ENCODE results near the gene CPAMD8.

CPAMD8 gene

DNA sequence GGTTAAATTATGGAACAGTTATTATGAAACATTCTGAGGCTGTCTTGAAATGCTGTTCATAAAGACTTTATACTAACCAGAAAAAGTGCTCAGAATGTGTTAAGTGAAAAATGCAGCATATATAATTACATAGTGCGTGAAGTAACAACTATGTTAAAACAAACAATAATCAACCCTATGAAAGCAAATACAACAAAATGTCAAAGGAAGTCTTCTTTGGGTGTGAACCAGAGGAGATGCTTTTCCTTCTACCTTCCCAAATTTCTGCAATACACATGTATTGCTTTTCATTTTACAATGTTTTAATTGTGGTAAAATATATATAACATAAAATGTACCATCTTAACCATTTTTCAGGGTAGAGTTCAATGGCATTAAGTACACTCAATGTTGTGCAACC is 92.1 kb downstream of the CPAMD8 start:
- TF ChIP-seq, protein P1, sequence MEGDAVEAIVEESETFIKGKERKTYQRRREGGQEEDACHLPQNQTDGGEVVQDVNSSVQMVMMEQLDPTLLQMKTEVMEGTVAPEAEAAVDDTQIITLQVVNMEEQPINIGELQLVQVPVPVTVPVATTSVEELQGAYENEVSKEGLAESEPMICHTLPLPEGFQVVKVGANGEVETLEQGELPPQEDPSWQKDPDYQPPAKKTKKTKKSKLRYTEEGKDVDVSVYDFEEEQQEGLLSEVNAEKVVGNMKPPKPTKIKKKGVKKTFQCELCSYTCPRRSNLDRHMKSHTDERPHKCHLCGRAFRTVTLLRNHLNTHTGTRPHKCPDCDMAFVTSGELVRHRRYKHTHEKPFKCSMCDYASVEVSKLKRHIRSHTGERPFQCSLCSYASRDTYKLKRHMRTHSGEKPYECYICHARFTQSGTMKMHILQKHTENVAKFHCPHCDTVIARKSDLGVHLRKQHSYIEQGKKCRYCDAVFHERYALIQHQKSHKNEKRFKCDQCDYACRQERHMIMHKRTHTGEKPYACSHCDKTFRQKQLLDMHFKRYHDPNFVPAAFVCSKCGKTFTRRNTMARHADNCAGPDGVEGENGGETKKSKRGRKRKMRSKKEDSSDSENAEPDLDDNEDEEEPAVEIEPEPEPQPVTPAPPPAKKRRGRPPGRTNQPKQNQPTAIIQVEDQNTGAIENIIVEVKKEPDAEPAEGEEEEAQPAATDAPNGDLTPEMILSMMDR (IDR thresholded peaks at IDR 0.05; ENCODE audit: low read depth, low read length), result no peak
- DNase-seq (ENCODE audit: extremely low read depth, low read depth), result no peak

DNA sequence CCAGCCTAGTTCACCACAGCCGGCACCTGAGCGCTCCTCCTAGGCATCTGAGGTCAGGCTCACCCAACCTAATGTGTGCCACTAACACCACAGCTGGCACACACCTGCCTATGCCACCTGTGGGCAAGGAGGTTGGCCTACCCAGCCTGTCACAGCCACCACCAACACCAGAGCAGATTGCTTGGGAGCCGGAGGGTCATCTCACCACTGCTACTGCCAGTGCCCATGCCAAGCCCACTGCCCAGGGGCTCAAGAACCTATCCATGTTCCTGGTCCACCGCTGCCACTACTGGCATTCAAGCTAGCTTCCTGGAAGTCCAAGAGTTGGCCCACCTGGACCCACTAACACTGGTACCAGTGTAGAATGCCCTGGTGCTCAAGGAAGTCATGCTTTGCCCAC is 95.3 kb downstream of the CPAMD8 start:
- TF ChIP-seq, protein P1 (IDR thresholded peaks at IDR 0.05; ENCODE audit: low read depth, low read length), result no peak

DNA sequence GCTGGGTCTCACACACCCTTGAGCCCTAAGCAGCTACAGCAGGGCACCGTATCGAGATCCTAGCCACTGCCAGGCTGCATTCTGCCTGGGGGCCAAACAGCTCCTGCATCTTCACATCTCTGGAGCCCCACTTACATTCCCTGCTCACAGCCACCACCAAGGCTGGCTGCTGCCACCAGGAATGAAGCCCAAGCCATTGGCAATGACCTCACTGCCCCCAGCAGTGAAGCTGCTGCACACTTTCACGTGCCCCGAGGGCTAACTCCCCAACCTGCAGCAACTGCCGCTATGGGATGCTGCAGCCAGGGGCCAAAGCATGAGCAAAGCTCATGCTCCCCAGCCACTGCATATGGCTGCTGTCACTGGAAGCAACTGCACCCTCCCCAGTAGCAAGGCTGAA is 95.9 kb downstream of the CPAMD8 start:
- TF ChIP-seq, protein P1 (IDR thresholded peaks at IDR 0.05; ENCODE audit: low read depth, low read length), result no peak

More for the DNA sequence above, 95.3 kb downstream of the CPAMD8 start:
- no peak for DNase-seq (ENCODE audit: extremely low read depth, low read depth)

DNA sequence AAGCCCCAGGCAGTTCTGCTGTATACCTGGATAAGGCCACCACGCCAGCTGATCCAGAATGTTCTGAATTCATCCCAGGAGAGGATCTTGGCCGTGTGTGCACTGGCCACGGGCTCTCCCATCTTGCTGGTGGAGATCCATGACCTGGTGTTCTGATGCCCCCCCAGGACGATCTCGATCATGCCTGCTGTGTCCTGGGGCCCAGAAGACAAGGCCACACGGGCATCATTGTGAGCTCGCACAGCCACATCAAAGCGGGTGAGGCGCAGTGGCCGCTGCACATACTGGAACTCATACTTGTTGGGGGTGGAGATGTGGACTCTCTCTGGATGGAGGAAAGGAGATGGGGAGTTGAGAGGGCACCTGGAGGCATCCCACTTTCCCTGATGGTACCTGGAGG is 97.7 kb downstream of the CPAMD8 start:
- DNase-seq (ENCODE audit: extremely low read depth, low read depth), result no peak
- TF ChIP-seq, protein P1 (IDR thresholded peaks at IDR 0.05; ENCODE audit: low read depth, low read length), result no peak

More for the DNA sequence above, 95.9 kb downstream of the CPAMD8 start:
- no peak for DNase-seq (ENCODE audit: extremely low read depth, low read depth)

DNA sequence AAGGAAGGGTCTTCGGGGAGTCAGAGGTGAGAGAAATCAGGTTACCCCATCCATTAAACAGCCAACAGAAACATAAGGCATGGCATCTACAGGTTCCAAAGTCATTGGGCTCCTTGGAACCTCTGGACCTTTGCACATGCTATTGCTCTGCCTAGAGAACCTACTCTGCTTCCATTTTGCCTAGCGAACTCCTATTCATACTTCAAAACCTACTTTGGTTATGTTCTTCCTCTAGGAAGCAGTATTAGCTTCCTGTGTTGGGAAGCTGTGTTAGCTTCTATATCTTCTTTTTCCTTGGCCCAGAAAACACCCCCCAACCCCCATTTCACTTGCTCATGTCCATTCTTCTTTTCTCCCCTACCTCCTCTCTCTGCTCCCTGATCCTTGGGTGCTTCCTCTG is 98.3 kb downstream of the CPAMD8 start:
- no peak for DNase-seq (ENCODE audit: extremely low read depth, low read depth)
- TF ChIP-seq, protein P1 (IDR thresholded peaks at IDR 0.05; ENCODE audit: low read depth, low read length), result no peak

DNA sequence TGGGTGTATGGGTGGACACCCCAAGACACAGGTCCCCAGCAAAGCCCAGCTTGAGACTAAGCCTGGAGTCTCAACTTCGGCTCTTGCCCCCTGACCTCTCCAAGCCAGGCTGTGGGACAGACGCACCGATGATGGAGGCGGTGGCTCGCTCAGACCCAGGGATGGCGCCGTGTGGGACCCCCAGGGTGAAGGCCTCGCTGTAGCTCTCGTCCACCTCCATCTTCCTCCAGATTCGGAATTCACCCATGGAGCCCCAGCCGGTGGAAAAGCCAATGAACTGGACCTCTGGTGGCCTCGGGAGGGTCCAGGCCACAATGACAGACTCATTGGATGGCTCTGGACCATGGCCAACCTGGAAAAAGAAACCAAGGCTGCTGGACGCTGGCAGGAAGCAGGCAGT is 98.7 kb downstream of the CPAMD8 start:
- DNase-seq (ENCODE audit: extremely low read depth, low read depth), result no peak
- TF ChIP-seq, protein P1 (IDR thresholded peaks at IDR 0.05; ENCODE audit: low read depth, low read length), result no peak

DNA sequence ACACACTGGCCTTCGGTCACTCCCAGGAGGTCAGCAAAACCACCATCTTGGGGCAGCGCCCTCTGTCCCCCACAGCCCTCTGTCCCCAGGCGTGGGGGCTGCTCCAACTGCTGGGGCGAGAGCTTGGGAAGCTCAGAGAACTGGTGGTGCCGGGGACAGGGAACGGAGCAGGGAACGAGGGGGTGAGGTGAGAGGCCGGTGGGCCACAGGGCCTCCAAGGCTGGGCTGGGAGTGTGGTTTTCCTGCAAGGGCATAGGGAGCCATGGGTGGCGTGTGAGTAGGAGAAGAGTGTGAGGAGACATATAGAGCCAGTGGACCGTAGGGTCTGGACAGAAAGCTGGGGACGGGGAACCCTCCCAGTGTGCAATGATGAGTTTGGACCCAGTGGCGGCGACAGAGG is 103.7 kb downstream of the CPAMD8 start:
- TF ChIP-seq, protein P1 (IDR thresholded peaks at IDR 0.05; ENCODE audit: low read depth, low read length), result no peak
- no peak for DNase-seq (ENCODE audit: extremely low read depth, low read depth)
